ENCODE measurements around the gene KLK2. TPM values are rescaled to one million over a fixed set of nuclear protein-coding genes. Genes with fewer than 3 reads are reported as not detected.
A peak's percentile ranks its signal among the peaks of the same experiment; 100 is the strongest.

Gene KLK2
- total RNA-seq, 1 donor from 2014 or later = not detected

- Mint-ChIP-seq H3K27ac (no peak overlapping the region), H3K4me3 (no peak overlapping the region), H3K4me1 (ENCODE audit: unreplicated experiment) (peaks cover 6% of the 10 kb centered on the region), H3K36me3 (no peaks in the 10 kb centered on the region), H3K27me3 (peaks cover 17% of the 10 kb centered on the region), H3K9me3 (no peaks in the 10 kb centered on the region)
- TF ChIP-seq, protein P1, sequence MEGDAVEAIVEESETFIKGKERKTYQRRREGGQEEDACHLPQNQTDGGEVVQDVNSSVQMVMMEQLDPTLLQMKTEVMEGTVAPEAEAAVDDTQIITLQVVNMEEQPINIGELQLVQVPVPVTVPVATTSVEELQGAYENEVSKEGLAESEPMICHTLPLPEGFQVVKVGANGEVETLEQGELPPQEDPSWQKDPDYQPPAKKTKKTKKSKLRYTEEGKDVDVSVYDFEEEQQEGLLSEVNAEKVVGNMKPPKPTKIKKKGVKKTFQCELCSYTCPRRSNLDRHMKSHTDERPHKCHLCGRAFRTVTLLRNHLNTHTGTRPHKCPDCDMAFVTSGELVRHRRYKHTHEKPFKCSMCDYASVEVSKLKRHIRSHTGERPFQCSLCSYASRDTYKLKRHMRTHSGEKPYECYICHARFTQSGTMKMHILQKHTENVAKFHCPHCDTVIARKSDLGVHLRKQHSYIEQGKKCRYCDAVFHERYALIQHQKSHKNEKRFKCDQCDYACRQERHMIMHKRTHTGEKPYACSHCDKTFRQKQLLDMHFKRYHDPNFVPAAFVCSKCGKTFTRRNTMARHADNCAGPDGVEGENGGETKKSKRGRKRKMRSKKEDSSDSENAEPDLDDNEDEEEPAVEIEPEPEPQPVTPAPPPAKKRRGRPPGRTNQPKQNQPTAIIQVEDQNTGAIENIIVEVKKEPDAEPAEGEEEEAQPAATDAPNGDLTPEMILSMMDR (conservative IDR thresholded peaks at IDR 0.05) = peak; percentile 67
- DNase-seq (ENCODE audit: extremely low spot score, unreplicated experiment) = no peak
Measured at GRCh38 chr19:50906217-50906616, 33.0 kb downstream of the KLK2 start.

DNA sequence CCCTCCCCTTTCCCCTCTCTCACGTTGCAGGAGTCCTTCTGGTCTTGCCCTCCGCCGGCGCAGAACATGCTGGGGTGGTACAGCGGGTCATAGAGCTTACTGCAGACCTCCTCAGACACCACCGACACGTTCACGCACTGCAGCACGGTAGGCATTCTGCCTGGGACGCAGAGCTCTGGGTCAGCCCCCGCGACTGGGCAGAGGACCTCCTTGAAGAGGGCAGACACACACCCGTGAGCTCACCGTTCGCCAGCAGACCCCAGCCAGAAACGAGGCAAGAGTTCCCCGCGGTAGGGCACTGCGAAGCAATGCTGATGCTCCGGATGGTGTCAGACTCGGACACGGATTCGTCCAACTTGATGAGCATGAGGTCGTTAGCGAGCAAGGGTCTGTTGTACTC is 35.1 kb downstream of the KLK2 start:
- Mint-ChIP-seq H3K27me3 (peaks cover 14% of the 10 kb centered on the region), H3K4me3 (no peak overlapping the region)

GRCh38 chr19:50909240-50910070 is 36.2 kb downstream of the KLK2 start:
- H3K27ac Mint-ChIP-seq = no peak overlapping the region
- peak; percentile 76 for DNase-seq (ENCODE audit: extremely low spot score, unreplicated experiment)
- H3K36me3 Mint-ChIP-seq = no peaks in the 10 kb centered on the region
- H3K9me3 Mint-ChIP-seq = no peaks in the 10 kb centered on the region
- peak overlapping the region; percentile 73 for H3K4me3 Mint-ChIP-seq
- peaks cover 14% of the 10 kb centered on the region for H3K27me3 Mint-ChIP-seq
- peaks cover 6% of the 10 kb centered on the region for H3K4me1 Mint-ChIP-seq (ENCODE audit: unreplicated experiment)
- TF ChIP-seq, protein P1 (conservative IDR thresholded peaks at IDR 0.05) = no peak

More for the DNA sequence above, 35.1 kb downstream of the KLK2 start:
- no peak overlapping the region for H3K27ac Mint-ChIP-seq
- H3K36me3 Mint-ChIP-seq = no peaks in the 10 kb centered on the region
- TF ChIP-seq, protein P1 (conservative IDR thresholded peaks at IDR 0.05) = no peak
- no peaks in the 10 kb centered on the region for H3K9me3 Mint-ChIP-seq
- H3K4me1 Mint-ChIP-seq (ENCODE audit: unreplicated experiment) = peaks cover 6% of the 10 kb centered on the region
- DNase-seq (ENCODE audit: extremely low spot score, unreplicated experiment) = no peak

- H3K27me3 Mint-ChIP-seq = peaks cover 6% of the 10 kb centered on the region
- H3K36me3 Mint-ChIP-seq = no peaks in the 10 kb centered on the region
- no peak for DNase-seq (ENCODE audit: extremely low spot score, unreplicated experiment)
- H3K4me1 Mint-ChIP-seq (ENCODE audit: unreplicated experiment) = peaks cover 6% of the 10 kb centered on the region
- TF ChIP-seq, protein P1 (conservative IDR thresholded peaks at IDR 0.05) = no peak
- no peak overlapping the region for H3K27ac Mint-ChIP-seq
- H3K9me3 Mint-ChIP-seq = no peaks in the 10 kb centered on the region
- H3K4me3 Mint-ChIP-seq = no peak overlapping the region
Measured at GRCh38 chr19:50910722-50911121, 37.5 kb downstream of the KLK2 start.

DNA sequence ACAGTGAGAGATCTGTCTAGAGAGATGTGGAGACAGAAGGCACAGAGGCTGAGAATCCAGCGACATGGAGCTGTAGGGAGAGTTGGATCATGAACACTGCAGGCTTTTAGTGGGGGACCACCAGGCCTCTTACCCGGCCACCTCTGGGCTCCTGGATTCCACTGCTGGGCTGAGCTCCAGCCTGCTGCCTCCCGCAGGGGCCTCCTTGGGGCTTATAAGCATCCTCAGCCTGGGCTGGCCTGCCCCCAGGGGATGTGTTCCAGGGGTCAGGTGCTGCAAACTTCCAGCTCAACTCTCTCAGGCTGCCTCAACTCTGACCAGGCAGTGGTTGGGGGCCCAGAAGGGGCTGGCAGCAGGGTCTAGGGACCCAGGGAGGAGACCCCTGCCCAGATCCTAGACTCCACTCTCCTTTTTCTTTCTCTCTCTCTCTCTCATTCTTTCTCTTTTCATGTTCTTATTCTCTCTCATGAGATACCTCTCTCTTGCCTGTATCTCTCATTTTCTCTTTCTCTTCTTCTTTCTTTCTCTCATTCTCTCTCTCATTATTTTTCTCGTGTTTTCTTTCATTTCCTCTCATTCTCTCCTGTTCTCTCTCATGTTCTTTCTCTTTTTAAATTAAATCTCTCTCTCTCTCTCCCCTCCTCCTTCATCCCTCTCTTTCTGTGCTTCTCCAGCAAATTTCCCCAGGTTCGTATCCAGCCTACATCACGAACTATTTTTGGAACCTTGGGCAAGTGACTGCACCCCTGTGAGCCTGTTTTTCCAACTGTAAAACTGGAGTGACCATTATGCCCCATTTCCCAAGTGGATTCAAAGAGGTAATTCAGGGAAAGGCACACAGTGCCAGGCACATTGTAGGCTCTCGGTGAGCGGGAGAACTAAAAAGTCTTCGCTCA is 38.2 kb downstream of the KLK2 start, which contains the start of gene KLK4:
TSS of gene KLK4 (minus strand) at position 190 of the 896 bp plus-strand sequence. CDS start 657 bp downstream, outside the sequence.
- H3K36me3 Mint-ChIP-seq = no peaks in the 10 kb centered on the region
- H3K9me3 Mint-ChIP-seq = no peaks in the 10 kb centered on the region
- no peak within 1 kb of the TSS for H3K27ac Mint-ChIP-seq
- no peak within 1 kb of the TSS for H3K4me3 Mint-ChIP-seq
- DNase-seq (ENCODE audit: extremely low spot score, unreplicated experiment) = no peak
- H3K4me1 Mint-ChIP-seq (ENCODE audit: unreplicated experiment) = peaks cover 6% of the 10 kb centered on the region
- H3K27me3 Mint-ChIP-seq = peaks cover 5% of the 10 kb centered on the region
- TF ChIP-seq, protein P1 (conservative IDR thresholded peaks at IDR 0.05) = no peak
